Posterior cingulate gyrus (tissue), 11 donors: Measurements from ENCODE around the gene TK1.

Source experiments
- DNase-seq, 10 donors: peaks; one replicate each; pipeline versions ENCODE4 v3.0.0 to v3.0.0-alpha.2; 2020 to 2021; ENCODE audit warnings: mixed read lengths in 3 of 10
- intact Hi-C: fragments of 100-400 bp; cut with DNase I; formaldehyde crosslinking; loops from one replicate; pipeline ENCODE4 v1.15.1; 2023

Gene TK1

GRCh38 chr17:78223765-78224164, 36.9 kb upstream of the TK1 start:
- intact Hi-C loops, result no loop called here
- DNase-seq, result peak in 1 of 10 donors; percentile 39

- intact Hi-C loops, result no loop called here
- DNase-seq, result no peak
Observed at GRCh38 chr17:78223061-78223460, 36.2 kb upstream of the TK1 start.

GRCh38 chr17:78219396-78220150, 32.7 kb upstream of the TK1 start:
- intact Hi-C loops, result no loop called here
- peak in 2 of 10 donors; percentile 39 to 57 for DNase-seq

- intact Hi-C loops, result loop anchor here (5.0 kb wide), 1 partner anchor 38 kb away; no protein-coding TSS in a partner anchor
- no peak for DNase-seq
Observed at GRCh38 chr17:78214706-78215061, 27.8 kb upstream of the TK1 start.

- peak; percentile 81 to 99 (median 91) for DNase-seq
- intact Hi-C loops, result loop anchor here (5.0 kb wide), 1 partner anchor 38 kb away; no protein-coding TSS in a partner anchor
Observed at GRCh38 chr17:78214016-78214705, 27.3 kb upstream of the TK1 start, which contains the start of gene BIRC5. BIRC5 (plus strand) TSS chr17:78214253; CDS start chr17:78214317, 64 bp downstream.

GRCh38 chr17:78211032-78211431, 24.2 kb upstream of the TK1 start:
- intact Hi-C loops, result loop anchor here (5.0 kb wide), 1 partner anchor 41 kb away; no protein-coding TSS in a partner anchor
- DNase-seq, result peak in 1 of 10 donors; percentile 48

- intact Hi-C loops, result loop anchor here (5.0 kb wide), 1 partner anchor 42 kb away; no protein-coding TSS in a partner anchor
- peak in 2 of 10 donors; percentile 37 to 57 for DNase-seq
Observed at GRCh38 chr17:78210111-78210510, 23.3 kb upstream of the TK1 start.

- intact Hi-C loops, result loop anchor here (1.0 kb wide), 1 partner anchor 18 kb away; no protein-coding TSS in a partner anchor
- no peak for DNase-seq
Observed at GRCh38 chr17:78208486-78208885, 21.6 kb upstream of the TK1 start.

GRCh38 chr17:78206298-78206697, 19.4 kb upstream of the TK1 start:
- no peak for DNase-seq
- intact Hi-C loops, result no loop called here

GRCh38 chr17:78205124-78205775, 18.4 kb upstream of the TK1 start:
- intact Hi-C loops, result no loop called here
- DNase-seq, result peak in 1 of 10 donors; percentile 63

- intact Hi-C loops, result no loop called here
Observed at GRCh38 chr17:78204387-78205123, 17.7 kb upstream of the TK1 start.

GRCh38 chr17:78202666-78203065, 15.8 kb upstream of the TK1 start:
- peak in 1 of 10 donors; percentile 39 for DNase-seq
- intact Hi-C loops, result no loop called here

More at GRCh38 chr17:78204387-78205123, 17.7 kb upstream of the TK1 start:
- peak in 1 of 10 donors; percentile 68 for DNase-seq

GRCh38 chr17:78200451-78200850, 13.6 kb upstream of the TK1 start:
- peak in 2 of 10 donors; percentile 1 to 52 for DNase-seq
- intact Hi-C loops, result no loop called here

- DNase-seq, result peak in 4 of 10 donors; percentile 46 to 91 (median 66)
- intact Hi-C loops, result no loop called here
Observed at GRCh38 chr17:78197147-78197832, 10.4 kb upstream of the TK1 start.

- DNase-seq, result peak in 1 of 10 donors; percentile 61
- intact Hi-C loops, result no loop called here
Observed at GRCh38 chr17:78196716-78197115, 9.9 kb upstream of the TK1 start.

GRCh38 chr17:78185981-78186691, 716 bp downstream of the TK1 start:
- DNase-seq, result peak in 1 of 10 donors; percentile 77
- intact Hi-C loops, result no loop called here

GRCh38 chr17:78184868-78185267, 2.0 kb downstream of the TK1 start:
- DNase-seq, result no peak
- intact Hi-C loops, result no loop called here

- DNase-seq, result peak in 1 of 10 donors; percentile 40
- intact Hi-C loops, result no loop called here
Observed at GRCh38 chr17:78184351-78184750, 2.5 kb downstream of the TK1 start.

- no peak for DNase-seq
- intact Hi-C loops, result no loop called here
Observed at GRCh38 chr17:78183916-78184315, 2.9 kb downstream of the TK1 start.
